Peyer's patch (tissue), 4 donors: ENCODE results near the gene TNNC1. TPM values are rescaled to one million over a fixed set of nuclear protein-coding genes. Genes with fewer than 3 reads are reported as not detected.

Source experiments
- DNase-seq, 3 donors: peaks; one replicate each; pipeline ENCODE4 v3.0.0-alpha.2; 2017 to 2019
- H3K27ac ChIP-seq, 4 donors: fragments of 200-600 bp; sonication (generic); one replicate each; pipeline ENCODE4 v1.5.1; 2016 to 2019
- H3K27me3 ChIP-seq, 2 donors: fragments of 200-600 bp; sonication (generic); one replicate each; pipeline ENCODE4 v1.5.1; 2019
- H3K36me3 ChIP-seq, 3 donors: fragments of 200-600 bp; sonication (generic); one replicate each; pipeline ENCODE4 v1.5.1; 2016 to 2019
- H3K4me1 ChIP-seq, 4 donors: fragments of 200-600 bp; sonication (generic); one replicate each; pipeline ENCODE4 v1.5.1; 2016 to 2019
- H3K4me3 ChIP-seq, 4 donors: fragments of 200-600 bp; sonication (generic); 1 replicate in 3 of 4; 2 replicates in 1 of 4; pipeline ENCODE4 v1.5.1; 2016 to 2019; ENCODE audit warnings: mild to moderate bottlenecking in 1 of 4
- H3K9me3 ChIP-seq, 4 donors: fragments of 200-600 bp; sonication (generic); one replicate each; pipeline ENCODE4 v1.5.1; 2016 to 2019; ENCODE audit warnings: mild to moderate bottlenecking in 1 of 4
- CTCF ChIP-seq, 6 experiments: fragments of 450-650 bp in 4 of 6; fragments of 200-600 bp in 2 of 6; sonication (generic) in 1 of 6; IDR thresholded peaks; one replicate each; pipeline ENCODE4 v1.5.1; 2017 to 2019; ENCODE audit warnings: antibody characterized with exemption in 6 of 6, mild to moderate bottlenecking in 3 of 6, moderate library complexity in 1 of 6
- POLR2A ChIP-seq, 2 donors: fragments of 450-650 bp; IDR thresholded peaks; one replicate each; pipeline ENCODE4 v1.5.1; 2017; ENCODE audit warnings: antibody characterized with exemption in 2 of 2, mild to moderate bottlenecking in 2 of 2, moderate library complexity in 2 of 2
- total RNA-seq, 4 donors: library from RNA; depleted of rRNA; stranded (reverse); fragments of >200 nt; gene quantifications; one replicate each; pipeline ENCODE4 v1.1.0, GENCODE V29; 2016

TNNC1 gene
- total RNA-seq, 4 donors from 2014 or later: not detected

- Histone ChIP-seq H3K36me3 (peaks cover 0 to 2% (median 0%) of the 10 kb centered on the region in 3 donors), H3K27ac (no peak overlapping the region), H3K27me3 (no peaks in the 10 kb centered on the region)
Observed at GRCh38 chr3:52452570-52453221, 1.1 kb downstream of the TNNC1 start.

GRCh38 chr3:52452126-52452525 is 1.7 kb downstream of the TNNC1 start:
- TF ChIP-seq CTCF (IDR thresholded peaks at IDR 0.05) (no peak), POLR2A (IDR thresholded peaks at IDR 0.05) (no peak)
- no peaks in the 10 kb centered on the region for H3K9me3 ChIP-seq
- no peak overlapping the region for H3K27ac ChIP-seq
- H3K27me3 ChIP-seq: no peaks in the 10 kb centered on the region
- no peak overlapping the region for H3K4me3 ChIP-seq
- H3K36me3 ChIP-seq: no peaks in the 10 kb centered on the region
- H3K4me1 ChIP-seq: peaks cover 7 to 9% (median 8%) of the 10 kb centered on the region in 4 donors
- no peak for DNase-seq

More at GRCh38 chr3:52452570-52453221, 1.1 kb downstream of the TNNC1 start:
- H3K4me1 ChIP-seq: peaks cover 7 to 9% (median 8%) of the 10 kb centered on the region in 4 donors
- TF ChIP-seq CTCF (IDR thresholded peaks at IDR 0.05) (no peak), POLR2A (IDR thresholded peaks at IDR 0.05) (no peak)
- peak in 1 of 3 donors; percentile 32 for DNase-seq
- no peak overlapping the region for H3K4me3 ChIP-seq
- no peaks in the 10 kb centered on the region for H3K9me3 ChIP-seq

- Histone ChIP-seq H3K36me3 (no peaks in the 10 kb centered on the region), H3K27me3 (no peaks in the 10 kb centered on the region), H3K4me3 (no peak overlapping the region), H3K9me3 (no peaks in the 10 kb centered on the region), H3K4me1 (peaks cover 7 to 9% (median 8%) of the 10 kb centered on the region in 4 donors), H3K27ac (no peak overlapping the region)
- TF ChIP-seq POLR2A (IDR thresholded peaks at IDR 0.05) (no peak), CTCF (IDR thresholded peaks at IDR 0.05) (no peak)
- no peak for DNase-seq
Observed at GRCh38 chr3:52451237-52452083, 2.4 kb downstream of the TNNC1 start.

- TF ChIP-seq CTCF (IDR thresholded peaks at IDR 0.05) (no peak), POLR2A (IDR thresholded peaks at IDR 0.05) (no peak)
- Histone ChIP-seq H3K36me3 (no peaks in the 10 kb centered on the region), H3K27me3 (no peaks in the 10 kb centered on the region), H3K4me3 (no peak overlapping the region), H3K4me1 (peaks cover 3 to 9% (median 8%) of the 10 kb centered on the region in 4 donors), H3K27ac (no peak overlapping the region), H3K9me3 (no peaks in the 10 kb centered on the region)
- no peak for DNase-seq
Observed at GRCh38 chr3:52450489-52451236, 3.2 kb downstream of the TNNC1 start.

GRCh38 chr3:52447512-52448355 is 6.1 kb downstream of the TNNC1 start:
- Histone ChIP-seq H3K4me3 (no peak overlapping the region), H3K27me3 (no peaks in the 10 kb centered on the region), H3K27ac (no peak overlapping the region), H3K36me3 (no peaks in the 10 kb centered on the region), H3K4me1 (no peaks in the 10 kb centered on the region), H3K9me3 (no peaks in the 10 kb centered on the region)
- no peak for DNase-seq
- TF ChIP-seq POLR2A (IDR thresholded peaks at IDR 0.05) (no peak), CTCF (IDR thresholded peaks at IDR 0.05) (no peak)
